ENCODE results near the gene C17orf100.
"Not testable (repeated sequence)": the region's sequence is repeated elsewhere in the genome, so short reads cannot be mapped to it uniquely, and the experiment has no call there.

Gene C17orf100

DNA sequence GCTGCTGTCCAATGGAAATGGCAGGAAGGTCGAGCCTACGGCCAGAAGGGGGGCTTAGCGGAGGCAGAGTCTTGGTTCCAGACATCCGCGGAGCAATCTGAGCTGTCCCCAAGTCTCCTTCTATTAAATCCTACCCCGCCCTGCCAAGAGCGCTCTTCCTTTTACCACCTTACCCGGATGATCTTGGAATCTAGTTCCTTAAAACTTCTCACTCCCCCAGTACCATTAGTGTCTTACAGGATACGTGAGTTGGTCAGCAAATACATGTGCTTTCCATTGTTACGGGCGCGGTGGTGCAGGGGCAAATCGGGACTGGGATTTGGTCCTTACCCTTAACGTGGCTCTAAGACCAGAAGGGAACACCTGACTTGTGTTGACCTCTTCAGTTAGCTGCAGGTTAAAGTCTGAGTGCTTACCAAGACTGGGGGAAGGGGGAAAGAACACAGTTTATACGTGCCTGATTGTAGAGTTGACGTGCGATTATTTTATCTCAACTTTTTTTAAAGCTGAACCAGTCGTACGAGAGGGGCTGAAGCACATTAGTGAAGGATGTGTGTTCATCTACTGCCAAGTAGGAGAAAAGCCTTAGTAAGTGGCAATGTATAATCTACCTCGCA lies 10.2 kb upstream of the C17orf100 start:
- DNase-seq = no peak

DNA sequence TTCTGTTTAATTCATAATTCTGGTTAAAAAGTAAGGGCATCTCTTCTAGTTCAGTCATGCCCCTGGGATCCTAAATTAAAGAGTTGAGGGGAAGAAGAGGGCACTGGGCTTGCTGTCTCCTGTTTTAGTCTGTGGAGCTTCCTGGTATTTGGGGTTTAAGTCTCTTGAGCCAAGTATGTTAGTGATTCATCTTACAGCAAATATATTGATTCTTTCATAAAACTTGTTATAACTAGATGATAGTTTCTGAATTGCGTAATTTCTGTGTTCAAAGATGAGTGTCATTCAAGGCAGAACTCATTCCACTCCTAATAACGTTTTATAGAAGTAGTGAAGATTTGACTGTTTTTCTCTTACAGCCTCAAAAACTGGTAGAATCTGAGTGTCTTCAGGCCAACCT lies 9.0 kb upstream of the C17orf100 start:
- DNase-seq = no peak

DNA sequence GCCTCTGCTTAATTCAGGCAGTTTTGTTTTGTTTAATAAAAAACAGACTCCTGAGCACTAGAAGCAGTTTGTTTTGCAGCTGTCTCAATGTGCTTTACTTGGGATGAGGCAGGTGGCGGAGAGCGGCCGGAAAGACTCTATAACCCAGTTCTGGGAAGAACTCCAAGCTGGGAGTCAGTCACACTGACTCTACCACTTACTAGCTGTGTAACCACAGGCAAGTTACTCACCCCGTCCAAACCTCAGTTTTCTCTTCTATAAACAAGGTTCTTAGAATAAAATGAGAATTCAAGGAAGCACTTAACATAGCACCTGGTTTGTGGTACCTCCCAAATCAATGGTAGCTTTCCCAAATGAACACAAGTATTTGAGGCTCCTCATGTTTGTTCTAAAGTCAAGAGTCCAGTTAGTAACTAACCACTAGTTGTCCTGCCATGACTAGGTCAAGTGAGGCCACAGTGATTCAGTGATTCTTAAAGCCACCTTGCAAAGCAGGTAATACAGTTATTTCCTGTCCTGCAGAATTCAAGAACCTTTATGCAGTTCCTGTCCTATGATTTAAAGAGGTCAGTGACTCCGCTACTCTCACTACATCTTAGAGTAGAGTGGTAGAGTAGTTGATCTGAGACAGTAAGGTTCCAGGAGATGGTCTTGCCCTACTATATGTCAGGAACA lies 8.0 kb upstream of the C17orf100 start:
- no peak for DNase-seq

DNA sequence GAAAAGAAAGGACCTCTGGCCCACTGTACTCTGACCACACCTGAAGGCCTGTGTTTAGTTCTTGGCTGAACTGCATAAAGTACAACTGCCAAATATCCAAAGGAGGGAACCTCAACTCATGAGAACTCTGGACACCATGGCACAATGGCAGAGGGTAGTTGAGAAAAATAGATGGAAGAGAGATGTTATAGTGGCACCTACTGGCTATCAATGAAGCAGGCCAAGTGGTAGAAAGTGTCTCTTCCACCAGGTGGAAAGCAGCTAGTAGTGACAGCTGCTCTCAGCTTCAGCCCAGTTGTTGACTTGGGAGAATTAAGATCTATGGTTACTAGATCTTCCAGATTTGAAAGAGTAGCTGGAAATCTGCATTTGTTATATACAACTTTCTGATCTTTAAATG lies 3.4 kb upstream of the C17orf100 start:
- DNase-seq = no peak

DNA sequence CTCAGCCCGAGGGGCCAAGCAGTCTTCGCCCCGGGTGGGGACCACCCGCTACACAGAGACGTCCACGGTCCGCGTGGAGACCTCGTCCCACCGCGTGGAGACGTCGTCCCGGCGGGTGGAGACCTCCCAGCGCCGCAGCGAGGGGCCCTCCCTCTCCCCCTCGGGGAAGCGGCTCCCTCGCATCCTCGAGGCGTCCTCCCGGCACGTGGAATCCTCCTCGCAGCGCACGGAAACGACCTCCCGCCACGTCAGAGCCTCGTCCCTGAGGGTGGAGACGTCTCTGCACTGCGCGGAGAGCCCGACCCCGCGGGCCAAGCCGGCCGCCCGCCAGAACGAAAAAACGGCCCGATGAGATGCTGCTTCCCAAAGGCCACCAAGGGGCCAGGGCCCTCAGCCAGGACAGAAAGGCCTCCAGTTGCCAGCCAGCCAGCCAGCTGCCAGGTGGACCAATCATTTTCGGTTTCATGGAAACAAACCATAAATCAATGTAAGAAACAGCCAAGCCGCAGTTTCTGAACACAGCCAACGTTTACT lies 424 bp downstream of the C17orf100 start:
- no peak for DNase-seq

DNA sequence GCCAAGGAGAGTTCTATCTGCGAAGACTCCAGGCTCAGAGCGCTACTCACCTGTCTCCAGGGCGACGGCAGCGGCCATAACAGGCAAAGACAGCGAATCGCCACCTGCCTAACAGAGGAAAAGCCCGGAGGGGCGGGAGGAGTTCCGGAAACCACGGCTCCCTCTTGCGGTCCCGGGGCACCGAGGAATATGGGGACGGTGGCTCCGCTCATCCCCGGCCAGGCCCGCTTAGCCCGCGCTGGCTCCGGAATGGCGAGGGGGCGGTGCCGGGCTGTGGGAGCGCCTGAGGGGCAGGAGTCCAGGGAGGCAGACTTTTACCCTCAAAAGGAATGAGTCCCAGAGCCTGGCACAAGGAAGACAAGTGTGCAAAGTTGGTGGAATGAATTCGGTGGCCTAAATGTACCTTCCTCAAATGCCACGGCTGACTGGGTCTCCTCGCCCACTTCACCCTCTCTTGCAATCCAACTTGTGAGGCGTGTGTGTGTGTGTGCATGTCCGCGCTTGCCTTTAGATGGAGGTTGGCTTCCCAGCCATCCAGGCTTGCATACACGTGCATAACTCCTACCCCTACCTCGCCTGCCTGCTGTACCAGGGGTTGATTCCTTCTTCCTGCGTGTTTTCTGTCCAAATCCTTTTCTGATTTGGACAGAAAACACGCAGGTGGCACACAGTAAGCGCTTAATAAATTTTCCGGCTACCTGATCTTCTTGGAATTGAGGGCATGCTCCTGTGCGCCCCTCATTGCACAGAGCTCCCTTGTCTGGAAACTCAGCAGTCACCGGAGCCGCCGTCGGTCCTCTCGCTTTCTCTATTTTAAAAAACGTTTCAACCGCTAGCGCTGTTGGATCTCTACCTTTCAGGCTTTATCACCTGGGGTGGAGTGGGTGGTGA lies 3.5 kb downstream of the C17orf100 start:
- peak; percentile 56 for DNase-seq

DNA sequence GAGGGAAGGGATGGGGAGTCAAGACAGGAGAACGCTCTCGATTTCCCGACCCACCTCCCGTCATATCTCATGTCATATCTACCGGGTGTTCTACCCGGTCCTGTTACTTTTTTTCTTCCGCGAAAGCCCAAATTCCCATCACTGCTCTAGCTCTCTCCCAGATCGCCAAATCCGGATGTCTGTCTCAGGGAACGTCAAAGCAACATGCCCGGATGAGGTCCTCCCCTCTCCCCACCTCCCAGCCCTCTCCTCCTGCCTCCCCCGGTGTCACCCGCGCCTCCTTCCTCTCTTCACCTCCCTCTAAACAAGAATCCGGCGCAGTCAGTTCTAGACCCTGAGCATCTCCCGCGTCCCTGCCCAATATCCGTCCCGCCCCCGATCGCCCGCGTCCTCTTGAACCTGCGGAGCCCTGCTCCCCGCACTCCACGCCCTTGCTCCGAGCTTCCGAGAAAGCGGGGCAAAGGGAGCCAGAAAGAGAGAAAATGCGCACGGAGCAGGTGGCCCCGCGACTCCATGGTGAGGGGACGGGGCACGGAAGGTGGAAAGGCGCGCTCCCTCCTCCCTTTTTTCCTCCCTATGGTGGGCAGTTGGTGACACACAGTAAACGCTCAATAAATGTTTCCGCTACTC lies 4.3 kb downstream of the C17orf100 start:
- DNase-seq = not testable (repeated sequence)

DNA sequence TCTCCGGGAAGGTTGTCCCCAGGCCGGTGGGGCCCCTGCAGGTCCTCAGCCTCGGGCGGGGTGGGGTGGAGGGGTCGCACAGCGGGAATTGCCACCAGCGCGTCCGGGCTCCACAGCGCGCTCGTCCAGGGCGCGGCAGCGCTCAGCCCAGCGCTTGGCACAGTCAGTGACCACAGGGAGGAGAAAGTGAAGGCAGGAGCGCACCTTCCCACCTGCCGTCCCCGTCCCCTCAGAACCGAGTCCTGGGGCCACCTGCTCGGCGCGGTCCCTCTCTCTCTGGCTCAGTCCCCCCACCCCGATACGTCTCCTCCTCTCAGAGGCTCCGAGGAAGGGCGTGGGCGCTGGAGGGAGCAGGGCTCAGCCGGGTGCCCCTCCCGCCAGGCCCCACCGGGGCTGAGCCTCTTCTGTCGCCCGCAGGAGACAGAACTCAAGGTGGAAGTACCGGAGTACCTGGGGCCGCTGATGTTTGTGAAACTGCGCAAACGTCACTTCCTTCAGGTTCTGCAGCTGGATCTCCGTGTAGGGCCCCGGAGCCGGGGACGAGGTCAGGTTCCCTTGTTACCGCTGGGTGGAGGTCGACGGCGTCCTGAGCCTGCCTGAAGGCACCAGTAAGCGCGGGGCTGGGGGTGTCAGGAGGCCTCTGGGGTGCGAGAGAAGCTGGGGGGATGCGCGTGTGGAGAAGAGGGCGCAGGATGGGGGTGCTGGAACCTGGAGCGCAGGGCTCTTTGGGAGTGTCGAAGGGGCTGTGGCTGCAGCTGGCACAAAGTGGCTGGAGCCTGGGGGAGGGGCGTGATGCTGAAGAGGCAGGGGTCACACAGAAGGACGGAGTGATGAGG lies 5.5 kb downstream of the C17orf100 start:
- DNase-seq = peak; percentile 48

DNA sequence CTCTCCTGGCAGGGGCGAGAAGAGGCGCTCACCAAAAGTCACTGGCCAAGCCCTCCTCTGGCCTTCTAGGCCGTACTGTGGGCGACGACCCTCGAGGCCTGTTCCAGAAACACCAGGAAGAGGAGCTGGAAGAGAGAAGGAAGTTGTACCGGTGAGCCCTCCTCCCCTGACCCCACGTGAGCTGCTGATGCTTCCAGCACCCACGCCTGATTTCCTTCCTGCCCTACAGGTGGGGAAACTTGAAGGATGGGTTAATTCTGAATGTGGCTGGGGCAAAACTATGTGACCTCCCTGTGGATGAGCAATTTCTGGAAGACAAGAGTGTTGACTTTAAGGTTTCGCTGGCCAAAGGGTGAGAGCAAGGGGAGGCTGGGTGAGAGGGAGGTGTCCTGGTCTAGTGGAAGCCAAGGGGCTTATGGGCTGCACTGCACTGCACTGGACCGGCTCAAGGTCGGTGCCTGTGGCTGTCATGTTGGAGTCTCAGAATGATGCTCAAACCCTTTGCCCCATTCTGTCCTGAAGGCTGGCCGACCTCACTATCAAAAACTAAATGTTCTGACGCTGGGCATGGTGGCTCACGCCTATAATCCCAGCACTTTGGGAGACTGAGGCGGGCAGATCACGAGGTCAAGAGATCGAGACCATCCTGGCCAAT lies 6.2 kb downstream of the C17orf100 start:
- no peak for DNase-seq

DNA sequence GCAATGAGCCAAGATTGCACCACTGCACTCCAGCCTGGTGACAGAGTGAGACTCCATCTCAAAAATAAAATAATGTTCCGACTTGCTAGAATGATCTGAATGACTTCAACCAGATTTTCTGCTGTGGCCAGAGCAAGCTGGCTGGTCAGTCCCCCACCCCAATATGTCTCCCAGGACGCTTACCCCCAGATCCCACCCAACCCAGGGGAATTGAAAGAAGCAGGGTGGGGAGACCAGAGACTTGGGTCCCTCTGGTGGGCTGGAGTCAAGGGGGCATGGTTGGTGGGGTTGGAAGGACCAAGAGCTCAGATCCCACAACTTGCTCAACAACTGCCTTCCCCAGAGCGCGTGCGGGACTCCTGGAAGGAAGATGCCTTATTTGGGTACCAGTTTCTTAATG lies 6.8 kb downstream of the C17orf100 start:
- DNase-seq = not testable (repeated sequence)

DNA sequence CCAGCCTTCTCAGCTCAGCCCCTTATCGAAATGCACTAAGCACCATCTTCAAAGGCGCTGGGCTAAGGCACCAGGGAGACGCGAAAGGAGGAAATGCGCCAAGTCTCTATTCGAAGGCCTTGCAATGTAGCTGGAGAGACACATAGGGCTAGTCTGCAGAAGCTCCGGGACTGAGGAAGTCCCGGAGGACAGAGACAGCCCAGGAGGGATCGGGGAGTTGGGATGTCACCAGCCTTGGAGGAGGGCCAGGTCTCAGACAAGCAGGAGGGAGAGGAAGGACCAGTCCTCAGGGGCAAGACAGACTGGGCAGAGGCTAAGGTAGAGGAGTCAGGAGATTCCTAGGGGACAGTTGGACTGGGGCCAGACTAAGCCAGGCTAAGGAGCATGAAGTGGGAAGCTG lies 8.5 kb downstream of the C17orf100 start:
- no peak for DNase-seq

DNA sequence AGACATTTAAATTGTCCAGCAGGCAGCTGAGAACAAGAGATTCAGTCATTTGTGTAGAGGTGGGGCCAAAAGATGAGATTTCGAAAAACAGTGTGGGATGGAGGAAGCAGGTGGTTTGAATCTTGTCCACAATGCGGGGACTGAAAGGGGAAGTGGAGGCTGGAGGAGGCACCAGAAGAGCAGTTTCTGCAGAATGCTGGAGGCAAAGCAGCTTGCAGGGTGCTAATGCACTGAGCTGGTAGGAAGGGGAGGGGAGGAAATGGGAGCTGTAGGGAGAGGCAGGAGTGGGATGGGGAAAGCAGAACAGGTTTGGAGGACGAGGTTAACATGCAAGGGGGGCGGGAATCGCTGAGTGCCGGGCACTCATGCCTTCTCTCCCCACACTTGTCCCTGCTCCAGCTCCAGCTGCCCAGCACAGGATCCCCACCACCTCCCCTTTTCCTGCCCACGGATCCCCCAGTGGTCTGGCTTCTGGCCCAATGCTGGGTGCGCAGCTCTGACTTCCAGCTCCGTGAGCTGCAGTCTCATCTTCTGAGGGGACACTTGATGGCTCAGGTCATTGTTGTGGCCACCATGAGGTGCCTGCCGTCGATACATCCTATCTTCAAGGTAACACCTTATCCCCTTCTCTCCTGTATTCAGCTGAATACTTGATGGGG lies 9.4 kb downstream of the C17orf100 start:
- DNase-seq = no peak

DNA sequence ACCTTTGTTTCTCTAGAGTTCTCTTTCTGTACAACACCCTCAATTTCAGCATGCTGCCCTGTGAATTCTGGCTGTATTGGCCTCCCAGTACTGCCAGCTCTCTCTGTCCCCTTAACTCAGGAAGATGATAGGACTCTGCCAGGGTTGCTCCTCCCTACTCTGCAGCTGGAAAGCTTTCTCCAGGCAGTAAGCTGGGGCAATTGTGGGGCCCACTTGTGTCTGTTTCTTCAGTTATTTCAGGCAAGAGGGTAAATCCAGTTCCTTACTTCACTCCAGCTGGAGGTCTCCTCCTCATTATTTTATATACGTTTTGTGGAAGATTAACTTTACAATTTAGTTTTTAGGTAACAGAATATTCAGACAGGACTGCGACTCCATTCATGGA lies 9.9 kb downstream of the C17orf100 start:
- no peak for DNase-seq

DNA sequence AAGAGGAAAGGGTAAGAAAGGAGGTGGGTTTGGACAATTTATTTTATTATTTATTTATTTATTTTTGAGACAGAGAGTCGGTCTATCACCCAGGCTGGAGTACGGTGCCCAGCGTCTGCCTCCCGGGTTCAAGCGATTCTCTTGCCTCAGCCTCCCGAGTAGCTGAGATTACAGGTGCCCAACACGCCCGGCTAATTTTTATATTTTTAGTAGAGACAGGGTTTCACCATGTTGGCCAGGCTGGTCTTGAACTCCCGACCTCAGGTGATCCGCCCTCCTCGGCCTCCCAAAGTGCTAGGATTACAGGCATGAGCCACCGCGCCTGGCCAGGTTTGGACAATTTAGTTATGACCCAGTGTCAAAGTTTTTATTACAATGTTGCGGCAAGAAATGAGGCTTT lies 11.6 kb downstream of the C17orf100 start:
- DNase-seq = not testable (repeated sequence)

DNA sequence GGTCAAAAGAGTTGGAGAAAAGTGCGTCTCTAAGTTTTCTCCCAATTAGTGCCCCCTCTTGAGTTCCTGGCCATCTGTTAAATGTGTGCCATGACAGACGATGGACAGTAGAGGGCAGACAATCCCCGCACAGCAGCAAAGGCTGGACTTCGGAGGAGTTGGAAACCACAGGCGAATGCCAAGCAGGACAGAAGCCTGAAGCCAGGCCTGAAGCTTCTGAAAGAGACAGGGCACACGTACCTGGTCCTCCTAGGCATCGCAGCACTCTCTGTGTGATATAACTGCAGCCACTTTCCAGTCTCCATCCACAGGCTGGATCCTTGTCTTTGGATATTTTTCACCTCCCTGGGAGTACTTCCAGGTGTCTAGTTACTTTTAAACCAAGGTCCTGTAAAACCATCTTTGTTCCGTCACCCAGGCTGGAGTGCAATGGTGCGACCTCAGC lies 14.5 kb downstream of the C17orf100 start:
- peak; percentile 93 for DNase-seq

DNA sequence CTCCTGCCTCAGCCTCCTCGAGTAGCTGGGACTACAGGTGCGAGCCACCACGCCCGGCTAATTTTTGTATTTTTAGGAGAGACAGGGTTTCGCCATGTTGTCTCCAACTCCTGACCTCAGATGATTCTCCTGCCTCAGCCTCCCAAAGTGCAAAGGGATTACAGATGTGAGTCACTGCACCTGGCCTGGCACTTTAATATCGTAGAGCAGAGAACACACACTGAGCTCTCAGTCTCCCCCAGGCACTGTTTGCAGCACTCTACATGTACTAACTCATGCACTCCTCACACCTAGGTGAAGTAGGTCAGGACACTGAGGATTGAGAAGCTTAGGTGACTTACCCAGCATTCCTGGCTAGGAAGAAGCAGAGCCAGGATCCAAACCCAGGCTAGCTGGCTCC lies 15.0 kb downstream of the C17orf100 start:
- no peak for DNase-seq

DNA sequence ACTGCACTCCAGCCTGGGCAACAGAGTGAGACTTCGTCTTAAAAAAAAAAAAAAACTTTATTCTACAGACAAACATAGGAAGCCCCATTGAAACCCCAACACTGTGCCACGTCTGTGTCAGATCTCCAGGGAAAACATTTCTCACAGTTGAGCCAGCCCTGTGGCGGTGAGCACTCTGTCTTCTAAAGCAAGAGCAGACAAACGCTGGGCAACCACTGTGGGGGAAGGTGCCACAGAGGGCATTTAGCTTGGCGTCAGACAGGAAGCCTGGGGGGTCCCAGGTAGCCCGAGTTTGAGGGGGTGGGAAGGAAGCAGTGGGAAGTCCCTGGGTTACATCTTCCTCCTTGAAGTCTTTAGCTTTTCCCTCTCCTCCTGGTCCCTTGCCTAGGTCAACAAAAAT lies 16.0 kb downstream of the C17orf100 start:
- no peak for DNase-seq

DNA sequence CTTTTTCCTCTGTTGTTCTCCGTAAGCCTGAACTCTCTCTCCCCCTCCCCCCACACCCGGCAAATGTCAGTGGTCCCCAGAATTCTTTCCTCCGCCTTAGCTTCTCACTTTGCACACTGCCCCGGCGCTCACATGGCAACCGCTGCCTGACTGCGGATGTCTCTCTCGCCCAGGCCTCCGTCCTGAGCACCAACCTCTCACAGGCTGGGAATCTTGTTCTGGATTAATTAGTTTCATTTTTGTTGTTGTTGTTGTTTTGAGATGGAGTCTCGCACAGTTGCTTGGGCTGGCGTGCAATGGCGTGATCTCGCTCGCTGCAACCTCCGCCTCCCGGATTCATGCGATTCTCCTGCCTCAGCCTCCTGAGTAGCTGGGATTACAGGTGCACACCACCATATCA lies 16.7 kb downstream of the C17orf100 start:
- DNase-seq = no peak

DNA sequence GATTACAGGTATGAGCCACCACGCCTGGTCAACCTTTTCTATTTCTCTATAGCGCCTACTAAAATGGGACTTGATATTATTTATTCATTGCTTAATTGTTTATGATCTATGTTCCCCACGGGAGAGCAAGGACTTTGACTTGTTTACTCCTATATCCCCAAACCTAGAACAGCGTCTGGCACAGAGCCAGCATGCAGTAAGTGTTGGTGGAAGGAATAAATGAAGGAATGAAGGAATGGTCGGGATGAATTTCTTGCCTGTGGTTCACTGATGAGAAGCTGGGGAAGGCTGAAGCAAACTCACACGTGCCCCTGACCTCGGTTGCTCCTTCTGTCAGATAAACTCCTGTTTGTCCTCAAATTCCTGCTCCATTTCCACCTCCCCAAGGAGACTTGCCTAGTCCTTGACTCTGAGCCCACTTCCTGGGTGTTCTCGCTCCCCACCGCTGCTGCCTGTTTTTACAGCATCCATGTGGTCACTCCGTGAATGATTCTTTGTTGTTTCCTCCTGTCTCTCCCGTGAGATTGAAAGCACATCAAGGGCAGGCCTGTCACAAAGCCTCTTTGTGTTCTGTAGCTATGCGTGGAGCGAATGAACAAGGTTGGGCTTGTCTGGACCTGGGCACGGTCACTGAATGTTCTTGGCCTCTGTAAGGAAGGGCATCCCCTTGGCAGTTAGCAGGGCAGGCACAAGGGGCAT lies 17.3 kb downstream of the C17orf100 start:
- no peak for DNase-seq

DNA sequence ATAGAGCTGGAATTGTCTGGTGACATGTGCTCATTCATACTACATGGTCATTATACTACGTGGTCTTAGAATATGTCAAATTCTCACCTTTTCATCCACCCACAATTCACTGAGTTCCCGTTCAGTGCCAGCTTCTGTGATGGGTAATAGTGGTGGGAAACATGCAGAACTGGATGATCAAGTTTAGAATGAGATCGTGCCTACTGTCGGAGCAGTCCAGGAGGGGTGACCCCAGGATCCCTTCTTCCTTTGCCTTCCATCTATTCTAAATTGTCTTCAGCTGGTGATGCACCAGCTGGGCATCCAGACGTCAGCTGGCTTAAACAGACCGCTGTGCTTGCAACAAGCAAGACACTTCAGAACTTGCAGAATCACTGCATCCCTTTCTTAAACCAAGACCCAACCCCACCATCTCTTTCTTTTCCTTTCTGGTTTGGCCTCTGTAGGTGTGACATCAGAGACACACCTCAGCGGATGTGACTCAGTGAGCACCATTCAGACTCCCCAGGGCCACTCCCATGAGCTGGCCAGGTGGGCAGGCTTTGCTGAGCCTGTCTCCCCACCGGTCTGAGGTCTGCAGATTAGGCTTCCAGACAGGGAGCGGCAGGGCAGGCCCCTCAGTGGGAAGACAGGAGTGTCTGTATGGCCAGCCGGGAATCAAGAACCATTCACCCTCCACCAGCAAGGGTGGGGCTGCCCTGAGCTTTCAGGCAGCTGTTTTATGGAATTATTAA lies 18.1 kb downstream of the C17orf100 start:
- DNase-seq = no peak

Data from eye (tissue), 1 donor.